ENCODE measurements around the gene ANP32A.
A peak's percentile ranks its signal among the peaks of the same experiment; 100 is the strongest.
"Not testable (repeated sequence)": the region's sequence is repeated elsewhere in the genome, so short reads cannot be mapped to it uniquely, and the experiment has no call there.

ANP32A gene

DNA sequence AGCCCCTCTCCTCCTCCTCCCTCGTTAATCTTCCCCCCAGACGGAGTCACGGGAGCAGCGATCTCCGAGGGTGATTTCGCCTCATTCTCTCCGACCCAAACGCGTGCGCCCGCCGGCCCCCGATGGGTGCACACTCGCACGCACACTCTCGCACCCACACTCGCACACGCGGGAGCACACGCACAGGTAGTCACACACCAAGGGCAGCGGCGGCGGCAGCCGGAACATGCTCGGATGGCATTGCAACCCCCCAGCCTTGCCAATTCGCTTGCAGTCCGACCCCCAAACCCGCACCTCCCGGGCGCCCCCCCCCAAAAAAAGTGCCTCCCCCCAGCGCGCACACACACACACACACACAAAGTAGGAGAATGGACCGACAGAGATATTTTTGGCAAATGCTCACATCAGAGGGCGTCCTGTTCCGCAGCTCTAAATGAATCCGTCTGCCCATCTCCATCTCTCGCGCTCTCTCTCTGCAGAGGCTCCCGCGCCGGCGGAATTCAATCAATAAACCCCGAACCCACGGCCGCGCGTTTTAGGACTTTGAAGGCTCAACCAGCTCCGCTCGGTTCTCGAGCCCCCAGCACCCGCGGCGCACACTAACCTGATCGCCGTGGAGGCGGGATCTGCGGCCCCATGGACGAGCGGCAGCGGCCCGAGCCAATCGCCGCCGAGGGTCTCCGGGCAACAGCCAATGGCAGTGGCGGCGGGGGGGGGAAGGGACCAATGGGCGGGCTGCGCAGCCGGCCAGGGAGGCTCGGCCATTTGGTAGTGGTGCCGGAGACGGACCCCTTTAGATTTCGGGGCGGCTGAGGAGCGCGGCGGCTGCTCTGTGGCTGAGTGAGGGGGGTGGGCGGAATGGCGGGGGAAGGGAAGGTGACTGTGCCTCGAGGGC is at the start of gene ANP32A:
Gene ANP32A, minus strand, starts transcription at position 601 of the 895 bp plus-strand sequence. Its CDS starts 144 bp downstream, at position 457.
- peak; percentile 98 for DNase-seq

GRCh38 chr15:68868296-68868695 is 47.6 kb upstream of the ANP32A start:
- DNase-seq, result no peak

DNA sequence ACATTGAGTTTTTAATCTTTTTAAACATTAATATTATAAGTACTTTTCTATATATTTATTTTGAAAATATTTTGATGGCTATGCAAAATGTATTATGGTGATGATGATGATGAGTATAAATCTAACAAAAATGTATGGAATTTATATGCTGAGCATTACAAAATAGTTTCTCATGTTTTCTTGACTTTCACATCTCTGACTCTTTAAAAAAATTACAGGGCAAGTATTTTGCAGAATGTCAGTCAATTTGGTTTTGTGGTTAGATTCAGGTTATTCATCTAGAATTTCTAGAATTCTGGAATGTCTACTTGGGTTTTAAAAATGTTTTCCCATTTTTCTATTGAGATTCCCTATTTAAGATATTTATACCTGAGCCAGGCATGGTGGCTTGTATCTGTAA is 41.7 kb upstream of the ANP32A start:
- DNase-seq, result no peak

DNA sequence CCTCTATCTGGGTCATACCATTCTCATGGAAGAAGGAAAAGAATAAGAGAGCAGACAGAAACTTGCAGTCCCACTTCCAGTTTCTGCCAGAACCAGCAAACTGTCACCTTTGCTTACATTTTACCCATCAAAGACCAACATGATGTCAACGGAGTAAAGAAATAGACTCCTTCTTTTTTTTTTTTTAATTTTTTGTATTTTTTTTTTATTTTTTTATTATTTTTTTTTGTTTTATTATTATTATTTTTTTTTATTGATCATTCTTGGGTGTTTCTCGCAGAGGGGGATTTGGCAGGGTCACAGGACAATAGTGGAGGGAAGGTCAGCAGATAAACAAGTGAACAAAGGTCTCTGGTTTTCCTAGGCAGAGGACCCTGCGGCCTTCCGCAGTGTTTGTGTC is 38.0 kb upstream of the ANP32A start:
- DNase-seq, result not testable (repeated sequence)

- not testable (repeated sequence) for DNase-seq
These were observed 36.7 kb upstream of the ANP32A start for GRCh38 chr15:68857443-68857842.

- DNase-seq, result no peak
These were observed 31.8 kb upstream of the ANP32A start for GRCh38 chr15:68852461-68852860.

- DNase-seq, result no peak
These were observed 31.3 kb upstream of the ANP32A start for GRCh38 chr15:68851971-68852370.

GRCh38 chr15:68849497-68849896 is 28.8 kb upstream of the ANP32A start:
- no peak for DNase-seq

- no peak for DNase-seq
These were observed 26.2 kb upstream of the ANP32A start for GRCh38 chr15:68846851-68847439.

DNA sequence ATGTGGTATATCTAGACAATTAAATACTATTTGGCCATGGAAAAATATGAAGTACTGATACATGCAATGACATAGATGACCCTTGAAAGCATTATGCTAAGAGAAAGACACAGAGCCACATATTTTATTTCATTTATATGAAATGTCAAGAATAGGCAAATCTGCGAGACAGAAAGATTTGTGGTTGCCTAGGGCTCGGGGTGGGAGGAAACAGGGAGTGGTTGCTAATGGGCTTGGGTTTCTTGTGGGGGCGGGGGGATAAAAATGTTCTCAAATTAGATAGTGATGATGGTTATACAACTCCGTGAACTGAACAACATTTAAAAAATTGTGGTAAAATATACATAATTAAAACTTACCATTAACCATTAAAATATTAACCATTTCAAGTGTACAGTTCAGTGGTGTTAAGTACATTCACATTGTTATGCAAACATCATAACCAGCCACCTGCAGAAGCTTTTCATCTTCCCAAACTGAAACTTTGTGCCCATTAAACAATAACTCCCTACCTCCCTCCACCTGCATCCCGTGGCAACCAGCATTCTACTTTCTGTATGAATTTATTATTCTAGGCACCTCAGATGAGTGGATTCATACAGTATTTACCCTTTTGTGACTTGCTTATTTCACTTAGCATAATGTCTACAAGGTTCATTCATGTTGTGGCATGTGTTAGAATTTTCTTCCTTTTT is 24.3 kb upstream of the ANP32A start:
- DNase-seq, result no peak

GRCh38 chr15:68843425-68844311 is 23.0 kb upstream of the ANP32A start:
- peak; percentile 43 for DNase-seq

DNA sequence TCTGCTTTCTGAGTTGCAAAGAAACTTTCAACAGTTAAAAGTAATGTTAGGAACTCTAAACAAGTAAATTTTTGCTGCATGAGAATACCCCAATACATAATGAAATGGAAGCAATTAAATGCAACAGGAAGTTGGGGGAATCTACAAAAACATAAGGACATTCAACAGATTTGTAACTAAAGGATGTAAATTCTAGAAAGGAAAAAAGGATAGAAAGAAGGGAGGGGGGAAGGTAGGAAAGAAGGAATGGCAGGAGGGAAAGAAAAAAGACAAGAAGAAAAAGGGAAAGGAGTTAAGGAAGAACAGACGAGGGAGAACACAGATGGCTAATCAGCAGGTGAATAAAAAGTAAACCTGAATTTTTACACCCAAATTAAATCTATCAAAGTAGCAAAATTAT is 22.3 kb upstream of the ANP32A start:
- DNase-seq, result no peak

DNA sequence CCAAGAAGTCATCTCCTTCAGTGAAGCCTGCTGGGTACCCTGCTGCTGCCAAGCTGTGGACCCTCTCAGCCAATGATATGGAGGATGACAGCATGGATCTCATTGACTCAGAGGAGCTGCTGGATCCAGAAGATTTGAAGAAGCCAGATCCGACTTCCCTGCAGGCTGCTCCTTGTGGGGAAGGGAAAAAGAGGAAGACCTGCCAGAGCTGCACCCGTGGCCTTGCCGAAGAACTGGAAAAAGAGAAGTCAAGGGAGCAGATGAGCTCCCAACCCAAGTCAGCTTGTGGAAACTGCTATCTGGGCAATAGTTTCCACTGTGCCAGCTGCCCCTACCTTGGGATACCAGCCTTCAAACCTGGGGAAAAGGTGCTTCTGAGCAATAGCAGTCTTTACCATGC is 13.7 kb upstream of the ANP32A start:
- DNase-seq, result no peak

DNA sequence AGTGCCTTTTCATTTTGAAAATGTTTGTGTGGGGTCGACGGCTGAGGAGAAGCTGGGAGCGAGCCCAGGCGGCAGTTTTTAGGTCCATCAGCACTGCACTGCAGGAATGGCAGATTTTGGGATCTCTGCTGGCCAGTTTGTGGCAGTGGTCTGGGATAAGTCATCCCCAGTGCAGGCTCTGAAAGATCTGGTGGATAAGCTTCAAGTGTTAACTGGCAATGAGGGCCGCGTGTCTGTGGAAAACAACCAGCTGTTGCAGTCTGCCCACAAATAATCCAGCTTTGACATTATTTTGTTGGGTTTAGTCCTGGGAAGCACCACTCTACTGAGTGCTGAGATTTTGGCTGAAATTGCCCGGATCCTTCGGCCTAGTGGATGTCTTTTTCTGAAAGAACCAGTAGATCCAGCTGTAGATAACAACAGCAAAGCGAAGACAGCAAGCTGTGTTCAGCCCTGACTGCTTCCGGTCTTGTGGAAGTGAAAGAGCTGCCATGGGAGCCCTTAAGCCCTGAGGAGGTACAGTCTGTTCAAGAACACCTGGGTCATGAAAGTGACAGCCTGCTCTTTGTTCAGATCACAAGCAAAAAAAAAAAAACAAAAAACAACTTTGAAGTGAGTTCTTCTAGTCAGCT is 13.1 kb upstream of the ANP32A start:
- peak; percentile 52 for DNase-seq

DNA sequence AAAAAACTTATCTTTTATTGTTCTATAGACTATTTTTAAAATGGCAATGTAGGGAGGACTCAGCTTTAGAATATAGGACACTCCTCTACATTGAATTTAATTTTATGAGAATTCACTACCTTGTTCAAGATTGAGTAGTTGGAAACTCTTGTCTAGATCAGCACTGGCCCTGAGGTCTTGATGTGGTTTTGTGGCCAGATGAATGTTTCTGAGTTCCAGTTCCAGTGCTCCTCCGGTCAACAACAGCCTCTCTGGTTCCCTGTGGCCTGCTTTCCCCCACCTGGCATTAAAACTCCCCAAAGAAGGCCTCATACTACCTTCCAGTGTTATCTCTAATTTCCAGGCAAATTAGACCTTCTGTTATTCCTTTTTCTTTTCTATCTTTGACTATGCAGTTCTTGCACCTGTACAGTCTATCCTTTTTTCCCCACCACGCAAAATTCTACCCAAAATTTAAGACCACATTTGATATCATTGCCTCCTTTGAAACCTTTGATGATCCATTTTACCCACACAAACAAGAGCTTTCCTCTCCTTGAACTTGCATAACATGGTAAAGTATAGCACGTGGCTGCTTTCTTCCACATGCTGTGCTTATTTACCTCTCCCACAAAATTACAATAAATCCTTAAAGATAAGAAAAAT is 9.6 kb upstream of the ANP32A start:
- DNase-seq, result no peak

- peak; percentile 40 for DNase-seq
These were observed 8.4 kb upstream of the ANP32A start for GRCh38 chr15:68829068-68829467.

- DNase-seq, result no peak
These were observed 2.9 kb upstream of the ANP32A start for GRCh38 chr15:68823561-68823960.

DNA sequence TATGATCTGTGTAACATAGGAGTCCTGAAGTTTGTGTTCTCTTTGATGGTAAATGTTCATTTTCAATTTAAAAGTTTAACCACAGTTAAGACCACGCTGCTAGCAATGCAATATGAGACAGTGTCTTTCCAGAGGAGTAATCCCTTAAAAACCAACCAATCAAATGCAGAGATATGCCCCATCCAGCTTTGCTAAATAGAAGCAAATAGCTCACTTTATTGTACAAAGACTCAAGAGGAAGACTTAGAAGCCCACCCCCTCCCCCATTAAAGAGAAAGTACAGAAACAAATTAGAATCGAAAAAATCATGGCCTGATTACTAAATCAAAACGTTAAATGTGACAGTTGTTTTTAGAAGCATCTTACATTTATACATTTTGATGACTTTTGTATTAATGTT is 2.1 kb upstream of the ANP32A start:
- no peak for DNase-seq

DNA sequence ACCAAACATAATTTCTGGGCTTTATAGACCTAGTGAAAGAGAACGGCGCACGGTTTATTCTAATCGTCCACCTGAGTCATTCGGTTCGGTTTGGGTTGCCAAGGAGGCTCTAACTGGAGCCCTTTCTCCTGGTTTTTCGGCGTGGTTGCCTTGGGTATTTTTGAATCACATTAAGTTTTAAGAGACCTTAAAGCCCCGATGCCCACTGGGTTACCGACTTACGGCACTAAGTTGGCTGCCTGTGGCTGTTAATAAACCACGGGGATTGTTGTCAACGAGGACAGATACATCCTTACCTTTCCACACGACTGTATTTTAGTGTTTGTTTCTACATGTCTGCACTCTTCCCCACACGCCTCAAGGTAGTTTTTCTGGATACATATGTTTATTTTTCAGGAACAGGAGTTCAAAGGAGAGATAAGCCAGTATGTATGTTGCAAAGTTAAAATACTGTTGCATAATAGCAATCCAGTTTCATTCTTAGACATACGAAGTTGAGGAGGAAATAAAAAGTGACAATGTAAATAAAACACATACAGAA is 1.2 kb upstream of the ANP32A start:
- DNase-seq, result peak; percentile 11

- DNase-seq, result peak; percentile 30
These were observed 620 bp upstream of the ANP32A start for GRCh38 chr15:68821190-68821840.

All from CD4-positive, alpha-beta T cell treated with Interleukin-17A for 4 hours (primary cell).